Brain microvascular endothelial cell (primary cell): ENCODE results near the gene ACSF3.

Experiments
- DNase-seq: peaks from one replicate; pipeline ENCODE4 v3.0.0-alpha.2; 2020
- H3K27ac ChIP-seq: fragments of 250-450 bp; sonication (Bioruptor Pico); 2 replicates; pipeline ENCODE4 v1.5.1; 2020; ENCODE audit warnings: mild to moderate bottlenecking, moderate library complexity
- H3K27me3 ChIP-seq: fragments of 250-450 bp; sonication (Bioruptor Pico); replicated peaks from 2 replicates; pipeline ENCODE4 v1.5.1; 2020; ENCODE audit warnings: mild to moderate bottlenecking
- H3K36me3 ChIP-seq: fragments of 250-450 bp; sonication (Bioruptor Pico); replicated peaks from 2 replicates; pipeline ENCODE4 v1.5.1; 2020; ENCODE audit warnings: mild to moderate bottlenecking
- H3K4me3 ChIP-seq: 2 replicates; pipeline ENCODE4 v1.5.1; 2011; ENCODE audit warnings: low read depth, mild to moderate bottlenecking, control low read depth, low read length, moderate library complexity
- in situ Hi-C: cut with HindIII; loops from 2 replicates; pipeline ENCODE4 v1.10.0; 2017; ENCODE audit warnings: low sequenced_read_pairs, low pct_ligation_motif_present
- TF ChIP-seq, protein P1 (sequence below): IDR thresholded peaks from 2 replicates; pipeline ENCODE4 v1.5.1; 2011; ENCODE audit warnings: low read depth, mild to moderate bottlenecking, moderate library complexity, low read length, control low read depth, inconsistent platforms; ENCODE audit errors: missing control alignments

The ACSF3 gene

DNA sequence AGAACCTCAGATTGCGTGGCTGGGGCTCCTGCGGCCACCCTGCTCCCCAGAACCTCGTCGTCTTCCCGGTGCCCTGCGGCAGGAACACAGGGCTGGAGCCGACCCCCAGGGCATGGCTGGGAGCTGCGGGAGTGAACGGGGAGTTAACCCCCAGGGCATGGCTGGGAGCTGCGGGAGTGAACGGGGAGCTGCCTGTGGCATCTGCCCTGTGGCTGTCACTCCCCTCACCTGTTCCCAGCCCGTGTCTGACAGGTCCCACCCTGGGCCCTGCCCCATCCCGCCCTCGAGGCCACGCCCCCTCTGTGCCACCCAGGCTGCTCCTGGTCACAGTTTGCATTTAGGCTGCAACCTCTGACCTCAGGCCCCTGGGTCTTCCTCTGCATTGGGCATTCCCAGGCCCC lies 39.4 kb upstream of the ACSF3 start:
- in situ Hi-C loops: no loop called here
- TF ChIP-seq, protein P1, sequence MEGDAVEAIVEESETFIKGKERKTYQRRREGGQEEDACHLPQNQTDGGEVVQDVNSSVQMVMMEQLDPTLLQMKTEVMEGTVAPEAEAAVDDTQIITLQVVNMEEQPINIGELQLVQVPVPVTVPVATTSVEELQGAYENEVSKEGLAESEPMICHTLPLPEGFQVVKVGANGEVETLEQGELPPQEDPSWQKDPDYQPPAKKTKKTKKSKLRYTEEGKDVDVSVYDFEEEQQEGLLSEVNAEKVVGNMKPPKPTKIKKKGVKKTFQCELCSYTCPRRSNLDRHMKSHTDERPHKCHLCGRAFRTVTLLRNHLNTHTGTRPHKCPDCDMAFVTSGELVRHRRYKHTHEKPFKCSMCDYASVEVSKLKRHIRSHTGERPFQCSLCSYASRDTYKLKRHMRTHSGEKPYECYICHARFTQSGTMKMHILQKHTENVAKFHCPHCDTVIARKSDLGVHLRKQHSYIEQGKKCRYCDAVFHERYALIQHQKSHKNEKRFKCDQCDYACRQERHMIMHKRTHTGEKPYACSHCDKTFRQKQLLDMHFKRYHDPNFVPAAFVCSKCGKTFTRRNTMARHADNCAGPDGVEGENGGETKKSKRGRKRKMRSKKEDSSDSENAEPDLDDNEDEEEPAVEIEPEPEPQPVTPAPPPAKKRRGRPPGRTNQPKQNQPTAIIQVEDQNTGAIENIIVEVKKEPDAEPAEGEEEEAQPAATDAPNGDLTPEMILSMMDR: no peak
- Histone ChIP-seq H3K4me3 (no peak overlapping the region), H3K27ac (no peak overlapping the region), H3K36me3 (no peaks in the 10 kb centered on the region), H3K27me3 (peaks cover 11% of the 10 kb centered on the region)
- no peak for DNase-seq

DNA sequence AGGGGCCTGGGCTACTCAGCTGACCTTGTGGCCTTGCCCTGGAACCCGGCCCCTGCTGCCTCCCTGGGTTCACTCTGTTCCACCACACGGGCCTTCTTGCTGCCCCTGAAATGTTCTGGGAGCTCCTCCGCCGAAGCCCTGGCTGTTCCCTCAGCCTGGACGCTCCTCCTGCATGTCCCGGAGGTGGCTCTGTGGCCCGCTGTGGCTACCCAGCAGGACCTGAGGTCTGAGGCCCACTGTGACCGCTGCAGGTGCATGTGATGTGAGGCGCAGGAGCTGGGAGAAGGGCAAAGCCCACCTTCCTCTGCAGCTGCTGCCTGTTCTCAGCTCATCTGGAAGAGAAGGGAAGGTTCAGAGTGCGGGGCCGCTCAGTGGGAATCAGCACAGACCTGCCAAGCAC lies 38.9 kb upstream of the ACSF3 start:
- in situ Hi-C loops: no loop called here

DNA sequence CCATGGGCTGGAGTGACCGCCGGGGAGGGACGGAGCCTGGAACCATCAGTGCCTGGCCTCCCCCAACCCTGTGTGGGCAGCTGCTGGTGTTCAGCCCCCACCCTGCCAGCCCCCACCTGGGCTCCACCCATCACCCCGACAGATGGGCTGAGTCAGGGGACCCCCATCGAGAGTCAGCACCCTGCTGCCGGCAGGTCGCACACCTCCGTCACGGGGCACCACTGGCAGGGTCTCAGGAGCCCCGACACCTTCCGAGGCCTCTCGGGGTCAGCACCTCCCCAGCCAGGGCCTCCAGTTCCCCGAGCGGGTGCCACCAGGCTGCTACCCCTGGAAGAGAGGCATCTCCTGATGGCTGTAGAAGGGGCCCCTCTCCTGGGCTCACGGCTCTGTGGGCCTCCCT lies 38.3 kb upstream of the ACSF3 start:
- Histone ChIP-seq H3K27me3 (peaks cover 2% of the 10 kb centered on the region), H3K27ac (no peak overlapping the region), H3K4me3 (no peak overlapping the region), H3K36me3 (no peaks in the 10 kb centered on the region)
- TF ChIP-seq, protein P1: no peak
- in situ Hi-C loops: no loop called here
- DNase-seq: no peak

More for the DNA sequence above, 38.9 kb upstream of the ACSF3 start:
- TF ChIP-seq, protein P1: no peak
- Histone ChIP-seq H3K4me3 (no peak overlapping the region), H3K27me3 (peaks cover 6% of the 10 kb centered on the region), H3K36me3 (no peaks in the 10 kb centered on the region), H3K27ac (no peak overlapping the region)
- no peak for DNase-seq

DNA sequence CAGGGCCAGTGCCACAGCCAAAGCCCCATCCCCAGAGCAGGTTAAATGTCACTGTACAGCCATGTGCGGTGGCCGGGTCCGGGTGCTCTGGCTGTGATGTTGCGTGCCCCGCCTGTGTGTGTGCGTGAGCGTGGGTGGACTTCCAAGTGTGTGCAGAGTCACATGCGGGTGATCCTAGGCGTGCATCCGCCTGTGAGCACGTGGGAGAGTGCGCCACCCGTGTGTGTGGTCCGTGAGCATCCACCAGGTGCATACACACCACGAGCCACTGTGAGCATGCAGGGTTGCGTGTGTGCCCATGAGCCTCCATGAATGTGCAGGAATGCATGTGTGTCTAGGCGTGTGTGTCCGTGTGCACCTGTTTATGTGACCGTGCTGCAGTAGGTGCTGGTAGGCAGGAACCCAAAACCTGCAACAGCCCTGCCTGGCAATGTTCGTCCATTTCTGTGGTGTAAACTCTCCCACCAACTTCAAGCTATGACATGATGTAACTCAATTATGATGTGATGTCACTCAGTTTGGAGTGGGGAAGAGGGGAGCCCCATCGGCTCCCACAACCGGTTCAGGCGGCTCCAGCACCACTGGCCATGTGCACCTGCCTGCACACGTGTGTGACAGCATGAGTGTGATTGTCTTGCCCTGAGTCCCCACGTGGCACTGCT lies 37.6 kb upstream of the ACSF3 start:
- TF ChIP-seq, protein P1: no peak
- no peak overlapping the region for H3K27ac ChIP-seq
- H3K27me3 ChIP-seq: peaks cover 2% of the 10 kb centered on the region
- no peak overlapping the region for H3K4me3 ChIP-seq
- no peaks in the 10 kb centered on the region for H3K36me3 ChIP-seq
- no peak for DNase-seq
- in situ Hi-C loops: no loop called here

DNA sequence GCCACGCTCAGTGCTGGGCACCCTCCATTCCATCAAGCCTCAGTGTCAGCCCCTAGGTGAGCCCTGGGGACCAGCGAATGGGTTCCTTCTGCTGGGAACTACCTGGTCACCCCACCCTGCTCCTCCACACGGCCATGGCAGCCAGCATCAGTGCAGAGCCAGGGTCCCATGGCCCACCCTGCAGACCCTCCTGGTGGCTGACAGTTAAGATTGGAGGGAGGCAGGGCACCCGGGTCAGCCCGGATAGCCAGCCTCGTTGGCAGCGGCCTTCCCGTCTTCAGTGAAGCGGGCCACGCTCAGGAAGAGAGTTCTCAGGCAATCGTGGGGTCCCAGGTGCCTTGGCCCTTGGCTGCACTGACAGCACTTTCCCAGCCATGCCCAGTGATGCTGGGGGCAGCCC lies 37.1 kb upstream of the ACSF3 start:
- no peak overlapping the region for H3K4me3 ChIP-seq
- no peaks in the 10 kb centered on the region for H3K36me3 ChIP-seq
- no peak for DNase-seq
- no peak overlapping the region for H3K27ac ChIP-seq
- peaks cover 2% of the 10 kb centered on the region for H3K27me3 ChIP-seq
- in situ Hi-C loops: no loop called here
- TF ChIP-seq, protein P1: no peak

DNA sequence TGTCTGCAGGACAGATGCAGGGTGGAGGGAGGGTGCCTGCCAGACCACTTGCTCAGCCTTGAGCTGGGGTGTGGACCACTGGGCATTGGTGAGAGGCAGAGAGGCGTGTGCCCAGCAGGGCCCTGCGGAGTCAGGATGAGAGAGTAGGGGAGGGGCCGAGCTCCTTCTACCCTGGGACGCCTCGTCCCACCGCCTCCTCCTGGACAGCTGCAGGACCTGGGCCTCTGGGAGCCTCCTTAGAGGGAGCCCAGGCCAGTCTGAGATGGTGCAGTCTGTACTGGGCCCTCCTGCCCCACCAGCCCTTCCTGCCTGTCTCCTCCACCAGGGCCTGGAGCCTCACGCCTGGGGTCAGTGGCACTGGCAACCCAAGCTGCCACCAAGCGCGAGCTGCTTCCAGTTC lies 35.9 kb upstream of the ACSF3 start:
- TF ChIP-seq, protein P1: no peak
- Histone ChIP-seq H3K27me3 (peaks cover 2% of the 10 kb centered on the region), H3K36me3 (no peaks in the 10 kb centered on the region), H3K27ac (no peak overlapping the region), H3K4me3 (no peak overlapping the region)
- DNase-seq: no peak
- in situ Hi-C loops: no loop called here
